Hepatocyte (in vitro differentiated cells): ENCODE results near the gene SLC34A1. TPM values are rescaled to one million over a fixed set of nuclear protein-coding genes. Genes with fewer than 3 reads are reported as not detected.

Experiments
- DNase-seq: peaks from one replicate; pipeline ENCODE4 v3.0.0-alpha.2; 2016; ENCODE audit warnings: low spot score
- H2AFZ ChIP-seq: fragments of 200-600 bp; sonication (generic); 2 replicates; pipeline ENCODE4 v1.6.0; 2016; ENCODE audit warnings: antibody characterized with exemption, mild to moderate bottlenecking
- H3K27ac ChIP-seq: fragments of 200-600 bp; sonication (generic); 2 replicates; pipeline ENCODE4 v1.5.1; 2016; ENCODE audit warnings: mild to moderate bottlenecking
- H3K27me3 ChIP-seq: fragments of 200-600 bp; sonication (generic); 2 replicates; pipeline ENCODE4 v1.6.1; 2016
- H3K36me3 ChIP-seq: fragments of 200-600 bp; sonication (generic); replicated peaks from 2 replicates; pipeline ENCODE4 v1.5.1; 2016; ENCODE audit warnings: low read depth; ENCODE audit not compliant: insufficient read depth
- H3K4me1 ChIP-seq: fragments of 200-600 bp; sonication (generic); 2 replicates; pipeline ENCODE4 v1.5.1; 2016; ENCODE audit warnings: mild to moderate bottlenecking, moderate library complexity; ENCODE audit not compliant: insufficient read depth
- H3K4me2 ChIP-seq: fragments of 200-600 bp; sonication (generic); 2 replicates; pipeline ENCODE4 v1.6.0; 2016
- H3K4me3 ChIP-seq: fragments of 200-600 bp; sonication (generic); 2 replicates; pipeline ENCODE4 v1.5.1; 2016; ENCODE audit warnings: mild to moderate bottlenecking
- H3K79me2 ChIP-seq: fragments of 200-600 bp; sonication (generic); 2 replicates; pipeline ENCODE4 v1.6.0; 2017; ENCODE audit warnings: mild to moderate bottlenecking
- H3K9me2 ChIP-seq: fragments of 200-600 bp; sonication (generic); replicated peaks from 2 replicates; pipeline ENCODE4 v1.6.0; 2017; ENCODE audit warnings: mild to moderate bottlenecking; ENCODE audit not compliant: insufficient read depth
- H3K9me3 ChIP-seq: fragments of 200-600 bp; sonication (generic); 2 replicates; pipeline ENCODE4 v1.5.1; 2016; ENCODE audit warnings: low read depth, mild to moderate bottlenecking
- H4K20me1 ChIP-seq: fragments of 200-600 bp; sonication (generic); 2 replicates; pipeline ENCODE4 v1.6.0; 2016; ENCODE audit warnings: mild to moderate bottlenecking; ENCODE audit not compliant: insufficient read depth, poor library complexity, severe bottlenecking
- CTCF ChIP-seq: fragments of 200-600 bp; sonication (generic); IDR thresholded peaks from 2 replicates; pipeline ENCODE4 v1.5.1; 2016; ENCODE audit warnings: antibody characterized with exemption, mild to moderate bottlenecking; ENCODE audit not compliant: poor library complexity
- EZH2 ChIP-seq: fragments of 200-600 bp; sonication (generic); IDR thresholded peaks from 2 replicates; pipeline ENCODE4 v1.6.1; 2016; ENCODE audit warnings: antibody characterized with exemption, mild to moderate bottlenecking, borderline replicate concordance
- EZH2phosphoT487 ChIP-seq: fragments of 200-600 bp; sonication (generic); IDR thresholded peaks from one replicate; pipeline ENCODE4 v1.6.1; 2018; ENCODE audit warnings: antibody characterized with exemption, mild to moderate bottlenecking, low read depth, moderate library complexity; ENCODE audit not compliant: unreplicated experiment, severe bottlenecking
- WGBS: methylation state at CpG from one replicate; pipeline ENCODE4 v1.1.6; 2016; ENCODE audit warnings: low lambda C conversion rate; ENCODE audit errors: missing lambda C conversion rate; 5-methylcytosine and 5-hydroxymethylcytosine counted together
- polyA plus RNA-seq: library from polyadenylated mRNA; unstranded; fragments of >200 nt; fragmentation: Nextera tagmentation; extraction: Ambion mirVana; gene quantifications from 2 replicates; pipeline ENCODE4 v1.2.1, GENCODE V29; 2016
- total RNA-seq: library from RNA; depleted of rRNA; stranded (reverse); fragments of >200 nt; gene quantifications from 2 replicates; pipeline ENCODE4 v1.2.3, GENCODE V29; 2014

SLC34A1 gene
- total and polyA plus RNA-seq, 2 experiments from 2014 or later = not detected

GRCh38 chr5:177393206-177393765 lies 9.1 kb downstream of the SLC34A1 start:
- Histone ChIP-seq H4K20me1 (no peaks in the 10 kb centered on the region), H3K9me2 (no peaks in the 10 kb centered on the region), H3K27ac (no peak overlapping the region), H3K79me2 (no peaks in the 10 kb centered on the region), H3K4me3 (no peak overlapping the region), H3K4me1 (peaks cover 3% of the 10 kb centered on the region), H3K9me3 (no peaks in the 10 kb centered on the region), H3K27me3 (no peaks in the 10 kb centered on the region), H3K36me3 (no peaks in the 10 kb centered on the region), H2AFZ (no peak overlapping the region), H3K4me2 (no peak overlapping the region)
- TF ChIP-seq CTCF (no peak), EZH2 (no peak), EZH2phosphoT487 (no peak)
- WGBS = 75% methylated on average over 1 of the region's 1 CpG
- no peak for DNase-seq

GRCh38 chr5:177393990-177394389 lies 9.8 kb downstream of the SLC34A1 start:
- H3K4me2 ChIP-seq = no peak overlapping the region
- no peak overlapping the region for H3K4me3 ChIP-seq
- no peaks in the 10 kb centered on the region for H3K79me2 ChIP-seq
- peaks cover 3% of the 10 kb centered on the region for H3K4me1 ChIP-seq
- H3K27ac ChIP-seq = no peak overlapping the region
- 75% methylated on average over 5 of the region's 5 CpGs for WGBS
- H4K20me1 ChIP-seq = no peaks in the 10 kb centered on the region
- H3K9me3 ChIP-seq = no peaks in the 10 kb centered on the region
- no peak overlapping the region for H2AFZ ChIP-seq
- no peaks in the 10 kb centered on the region for H3K36me3 ChIP-seq
- no peaks in the 10 kb centered on the region for H3K27me3 ChIP-seq
- TF ChIP-seq EZH2phosphoT487 = no peak
- TF ChIP-seq CTCF = no peak
- no peak for TF ChIP-seq EZH2
- no peak for DNase-seq
- H3K9me2 ChIP-seq = no peaks in the 10 kb centered on the region

- no peaks in the 10 kb centered on the region for H3K36me3 ChIP-seq
- no peaks in the 10 kb centered on the region for H3K9me2 ChIP-seq
- H3K79me2 ChIP-seq = no peaks in the 10 kb centered on the region
- H3K27me3 ChIP-seq = no peaks in the 10 kb centered on the region
- H3K4me1 ChIP-seq = no peaks in the 10 kb centered on the region
- no peak overlapping the region for H3K4me3 ChIP-seq
- H3K27ac ChIP-seq = no peak overlapping the region
- WGBS = 88% methylated on average over 1 of the region's 8 CpGs
- no peak for DNase-seq
- H3K9me3 ChIP-seq = no peaks in the 10 kb centered on the region
- TF ChIP-seq EZH2 (no peak), CTCF (no peak), EZH2phosphoT487 (no peak)
- no peak overlapping the region for H2AFZ ChIP-seq
- no peak overlapping the region for H3K4me2 ChIP-seq
- H4K20me1 ChIP-seq = no peaks in the 10 kb centered on the region
Measured at GRCh38 chr5:177396078-177396477, 11.8 kb downstream of the SLC34A1 start.
